ENCODE data around the gene SERPINE1. TPM values are rescaled to one million over a fixed set of nuclear protein-coding genes. Genes with fewer than 3 reads are reported as not detected.
A peak's percentile ranks its signal among the peaks of the same experiment; 100 is the strongest.

Gene SERPINE1
- total and polyA plus RNA-seq, 2 of the 13 experiments (the other 11 are each of a cell fraction or from before 2014, with no cell fraction given): 21.2 to 1,576 TPM

- TF ChIP-seq TBP (CRISPR knock-in tag; IDR thresholded peaks at IDR 0.05): no peak
- no peak for TF ChIP-seq ZFAT (CRISPR knock-in tag; conservative IDR thresholded peaks at IDR 0.05)
- TF ChIP-seq MAF1 (CRISPR knock-in tag; IDR thresholded peaks at IDR 0.05; ENCODE audit: borderline replicate concordance): no peak
- no peak for TF ChIP-seq ARID2 (CRISPR knock-in tag; IDR thresholded peaks at IDR 0.05; ENCODE audit: borderline replicate concordance)
- TF ChIP-seq NBN (conservative IDR thresholded peaks at IDR 0.05): no peak
- TF ChIP-seq SUZ12 (IDR thresholded peaks at IDR 0.05; ENCODE audit: low read depth, low read length): no peak
- peak; percentile 39 for TF ChIP-seq U2AF1 (optimal IDR thresholded peaks at IDR 0.05; ENCODE audit: low read depth, low read length)
- TF ChIP-seq SIN3A (IDR thresholded peaks at IDR 0.05; ENCODE audit: borderline replicate concordance, low read depth, low read length): no peak
- TF ChIP-seq ZEB1 (IDR thresholded peaks at IDR 0.05; ENCODE audit: insufficient replicate concordance, low read depth): no peak
- TF ChIP-seq PRPF4 (IDR thresholded peaks at IDR 0.05; ENCODE audit: low read depth, low read length, poor library complexity, severe bottlenecking): no peak
- TF ChIP-seq PHF21A (CRISPR knock-in tag; IDR thresholded peaks at IDR 0.05): peak; percentile 52; the same call in 1 of the 2 replicates
- TF ChIP-seq ZFP82 (CRISPR knock-in tag; IDR thresholded peaks at IDR 0.05; ENCODE audit: borderline replicate concordance): no peak
- no peak for TF ChIP-seq KLF16 (CRISPR knock-in tag; IDR thresholded peaks at IDR 0.05)
- TF ChIP-seq ZBTB42 (CRISPR knock-in tag; IDR thresholded peaks at IDR 0.05): no peak
- TF ChIP-seq ZNF10 (CRISPR knock-in tag; IDR thresholded peaks at IDR 0.05; ENCODE audit: borderline replicate concordance, low read depth): no peak
- no peak for TF ChIP-seq REST (IDR thresholded peaks at IDR 0.05; ENCODE audit: borderline replicate concordance in 1 of 2, low read depth in 1 of 2, low read length in 2 of 2)
- TF ChIP-seq TERF1 (CRISPR knock-in tag; IDR thresholded peaks at IDR 0.05): no peak
- TF ChIP-seq NPAS2 (CRISPR knock-in tag; IDR thresholded peaks at IDR 0.05; ENCODE audit: borderline replicate concordance): no peak
- TF ChIP-seq BRCA1 (CRISPR knock-in tag; IDR thresholded peaks at IDR 0.05): no peak
- TF ChIP-seq GATAD1 (CRISPR knock-in tag; IDR thresholded peaks at IDR 0.05): no peak
- TF ChIP-seq MTERF4 (CRISPR knock-in tag; IDR thresholded peaks at IDR 0.05): no peak
- TF ChIP-seq SIX4 (CRISPR knock-in tag; IDR thresholded peaks at IDR 0.05): no peak
- TF ChIP-seq ZSCAN22 (CRISPR knock-in tag; IDR thresholded peaks at IDR 0.05): no peak
- no peak for TF ChIP-seq CENPBD1 (CRISPR knock-in tag; IDR thresholded peaks at IDR 0.05; ENCODE audit: borderline replicate concordance, low read depth)
- TF ChIP-seq ZNF296 (CRISPR knock-in tag; conservative IDR thresholded peaks at IDR 0.05): no peak
Observed at GRCh38 chr7:101104193-101104713, 22.7 kb upstream of the SERPINE1 start (continued).

Measured in HepG2 (cell line).